Neuronal stem cell (in vitro differentiated cells): Measurements from ENCODE around the gene PLXNA4.

Experiments
- DNase-seq: peaks from one replicate; pipeline ENCODE4 v3.0.0-alpha.2; 2013; ENCODE audit warnings: low spot score
- H2AFZ ChIP-seq: one replicate; pipeline ENCODE4 v1.6.1; 2013; ENCODE audit warnings: mild to moderate bottlenecking, low read length, inconsistent platforms
- H2AK5ac ChIP-seq: 2 replicates; pipeline ENCODE4 v1.6.1; 2013; ENCODE audit warnings: low read depth, mild to moderate bottlenecking, inconsistent platforms, low read length, moderate library complexity, mixed read lengths
- H2BK120ac ChIP-seq: 2 replicates; pipeline ENCODE4 v1.6.1; 2013; ENCODE audit warnings: low read depth, mild to moderate bottlenecking, inconsistent platforms, low read length, moderate library complexity, mixed read lengths
- H2BK12ac ChIP-seq: one replicate; pipeline ENCODE4 v1.6.1; 2013; ENCODE audit warnings: low read length, inconsistent platforms
- H2BK15ac ChIP-seq: 2 replicates; pipeline ENCODE4 v1.6.1; 2013; ENCODE audit warnings: mild to moderate bottlenecking, low read length, inconsistent platforms, mixed read lengths
- H2BK5ac ChIP-seq: one replicate; pipeline ENCODE4 v1.6.1; 2013; ENCODE audit warnings: inconsistent platforms, mild to moderate bottlenecking, low read length, moderate library complexity
- H3K14ac ChIP-seq: one replicate; pipeline ENCODE4 v1.6.1; 2013; ENCODE audit warnings: low read length, inconsistent platforms
- H3K18ac ChIP-seq: 2 replicates; pipeline ENCODE4 v1.6.1; 2013; ENCODE audit warnings: low read length, inconsistent platforms
- H3K23ac ChIP-seq: 2 replicates; pipeline ENCODE4 v1.6.1; 2013; ENCODE audit warnings: low read depth, mild to moderate bottlenecking, mixed read lengths, low read length, inconsistent platforms; ENCODE audit not compliant: poor library complexity
- H3K27ac ChIP-seq: replicated peaks from 3 replicates; pipeline ENCODE4 v1.5.1; 2013; ENCODE audit warnings: low read length, inconsistent platforms
- H3K27me3 ChIP-seq, 3 experiments: 2 replicates each; pipeline ENCODE4 v1.6.1; 2013; ENCODE audit warnings: low read length in 3 of 3, mild to moderate bottlenecking in 2 of 3, inconsistent platforms in 1 of 3, low read depth in 1 of 3, mixed read lengths in 1 of 3, moderate library complexity in 1 of 3; ENCODE audit not compliant: control insufficient read depth in 3 of 3, insufficient read depth in 3 of 3
- H3K36me3 ChIP-seq, 2 donors: replicated peaks in 1 of 2; 2 replicates each; pipeline ENCODE4 v1.6.1; 2013; ENCODE audit warnings: low read length in 2 of 2; ENCODE audit not compliant: control insufficient read depth in 2 of 2, insufficient read depth in 2 of 2
- H3K4ac ChIP-seq: 2 replicates; pipeline ENCODE4 v1.6.1; 2013; ENCODE audit warnings: inconsistent platforms, mild to moderate bottlenecking, low read length, moderate library complexity
- H3K4me1 ChIP-seq, 2 donors: 1 replicate in 1 of 2; 2 replicates in 1 of 2; pipeline ENCODE4 v1.6.1; 2013; ENCODE audit warnings: low read length in 2 of 2, low read depth in 1 of 2; ENCODE audit not compliant: control insufficient read depth in 2 of 2, insufficient read depth in 1 of 2
- H3K4me2 ChIP-seq: one replicate; pipeline ENCODE4 v1.6.1; 2013; ENCODE audit warnings: mild to moderate bottlenecking, low read length, inconsistent platforms; ENCODE audit not compliant: insufficient read depth, poor library complexity, severe bottlenecking
- H3K4me3 ChIP-seq, 2 donors: 2 replicates each; pipeline ENCODE4 v1.5.1; 2013; ENCODE audit warnings: low read length in 2 of 2, mild to moderate bottlenecking in 2 of 2, inconsistent platforms in 1 of 2, moderate library complexity in 1 of 2
- H3K79me1 ChIP-seq: one replicate; pipeline ENCODE4 v1.6.1; 2013; ENCODE audit warnings: low read depth, mild to moderate bottlenecking, inconsistent platforms, low read length, moderate library complexity
- H3K9ac ChIP-seq: one replicate; pipeline ENCODE4 v1.6.1; 2013; ENCODE audit warnings: mild to moderate bottlenecking, low read depth, low read length, inconsistent platforms; ENCODE audit not compliant: poor library complexity
- H3K9me3 ChIP-seq, 2 donors: replicated peaks in 1 of 2; 2 replicates each; pipeline versions ENCODE3 to v1.6.1; 2013; ENCODE audit warnings: low read length in 2 of 2, mild to moderate bottlenecking in 2 of 2, inconsistent platforms in 1 of 2, low read depth in 1 of 2, mixed read lengths in 1 of 2, moderate library complexity in 1 of 2; ENCODE audit not compliant: control insufficient read depth in 2 of 2, insufficient read depth in 1 of 2
- H4K8ac ChIP-seq: one replicate; pipeline ENCODE4 v1.6.1; 2013; ENCODE audit warnings: low read depth, mild to moderate bottlenecking, inconsistent platforms, low read length, moderate library complexity
- H4K91ac ChIP-seq: one replicate; pipeline ENCODE4 v1.6.1; 2013; ENCODE audit warnings: low read length, low read depth, mild to moderate bottlenecking, inconsistent platforms; ENCODE audit not compliant: poor library complexity
- WGBS, 2 donors: extraction: QIAGEN DNeasy Blood & Tissue Kit; methylation state at CpG; one replicate each; pipeline ENCODE4 v1.1.7; 2013; ENCODE audit warnings: missing lambda C conversion rate in 2 of 2, mixed read lengths in 1 of 2; ENCODE audit not compliant: insufficient read length in 2 of 2, insufficient replicate concordance in 1 of 2; ENCODE audit errors: extremely low coverage in 2 of 2; 5-methylcytosine and 5-hydroxymethylcytosine counted together

PLXNA4 gene

GRCh38 chr7:132438926-132439325, 137.3 kb downstream of the PLXNA4 start:
- Histone ChIP-seq H2AK5ac (no peak overlapping the region), H3K27me3 (no peaks in the 10 kb centered on the region), H3K4me3 (no peak overlapping the region), H4K91ac (no peak overlapping the region), H3K14ac (no peak overlapping the region), H2BK120ac (no peak overlapping the region), H3K9ac (no peak overlapping the region), H3K23ac (no peak overlapping the region), H2BK12ac (no peak overlapping the region), H3K79me1 (no peaks in the 10 kb centered on the region), H2AFZ (no peak overlapping the region), H2BK15ac (no peak overlapping the region), H3K9me3 (no peaks in the 10 kb centered on the region), H2BK5ac (no peak overlapping the region), H3K4me1 (peaks cover 0 to 9% of the 10 kb centered on the region in 2 donors), H3K4me2 (no peak overlapping the region), H4K8ac (no peak overlapping the region), H3K18ac (no peak overlapping the region), H3K4ac (no peak overlapping the region), H3K36me3 (no peaks in the 10 kb centered on the region), H3K27ac (no peak overlapping the region)
- no peak for DNase-seq
- no CpG with 5 or more reads among the region's 8 CpGs for WGBS, 2 donors

GRCh38 chr7:132437730-132438129, 138.5 kb downstream of the PLXNA4 start:
- no peak overlapping the region for H3K9ac ChIP-seq
- H3K23ac ChIP-seq = no peak overlapping the region
- no CpG with 5 or more reads among the region's 5 CpGs for WGBS, 2 donors
- no peak overlapping the region for H2AFZ ChIP-seq
- H3K18ac ChIP-seq = peak overlapping the region; percentile 34
- no peak overlapping the region for H2BK15ac ChIP-seq
- no peak overlapping the region for H4K91ac ChIP-seq
- no peak overlapping the region for H4K8ac ChIP-seq
- H3K4ac ChIP-seq = no peak overlapping the region
- no peak overlapping the region for H2AK5ac ChIP-seq
- H3K79me1 ChIP-seq = no peaks in the 10 kb centered on the region
- no peak overlapping the region for H2BK12ac ChIP-seq
- no peaks in the 10 kb centered on the region for H3K27me3 ChIP-seq
- no peak overlapping the region for H3K14ac ChIP-seq
- no peak overlapping the region for H3K4me3 ChIP-seq
- no peaks in the 10 kb centered on the region for H3K36me3 ChIP-seq
- no peak overlapping the region for H3K4me2 ChIP-seq
- H3K4me1 ChIP-seq = peaks cover 0 to 9% of the 10 kb centered on the region in 2 donors
- H2BK120ac ChIP-seq = no peak overlapping the region
- H3K9me3 ChIP-seq = no peaks in the 10 kb centered on the region
- no peak overlapping the region for H2BK5ac ChIP-seq
- DNase-seq = no peak
- no peak overlapping the region for H3K27ac ChIP-seq

GRCh38 chr7:132436121-132436520, 140.1 kb downstream of the PLXNA4 start:
- Histone ChIP-seq H3K4me1 (peaks cover 0 to 10% of the 10 kb centered on the region in 2 donors), H2AK5ac (no peak overlapping the region), H3K79me1 (no peaks in the 10 kb centered on the region), H3K9ac (no peak overlapping the region), H4K91ac (no peak overlapping the region), H3K4me2 (no peak overlapping the region), H3K23ac (no peak overlapping the region), H4K8ac (no peak overlapping the region), H3K4me3 (no peak overlapping the region), H2AFZ (no peak overlapping the region), H3K14ac (no peak overlapping the region), H2BK120ac (no peak overlapping the region), H3K4ac (no peak overlapping the region), H3K27ac (no peak overlapping the region), H3K36me3 (no peaks in the 10 kb centered on the region), H3K18ac (no peak overlapping the region), H3K9me3 (no peaks in the 10 kb centered on the region), H3K27me3 (no peaks in the 10 kb centered on the region), H2BK5ac (no peak overlapping the region), H2BK12ac (no peak overlapping the region), H2BK15ac (no peak overlapping the region)
- no peak for DNase-seq
- WGBS, 2 donors = no CpG with 5 or more reads among the region's 8 CpGs

GRCh38 chr7:132435016-132435990, 141.0 kb downstream of the PLXNA4 start:
- Histone ChIP-seq H2BK15ac (peak overlapping the region; percentile 61), H2AK5ac (peak overlapping the region; percentile 54), H3K23ac (no peak overlapping the region), H2BK12ac (no peak overlapping the region), H2AFZ (no peak overlapping the region), H3K4ac (no peak overlapping the region), H3K14ac (no peak overlapping the region), H2BK5ac (no peak overlapping the region), H3K18ac (peak overlapping the region; percentile 25), H2BK120ac (no peak overlapping the region), H3K9ac (no peak overlapping the region), H3K4me2 (no peak overlapping the region), H3K79me1 (no peaks in the 10 kb centered on the region), H3K4me1 (peaks cover 0 to 10% of the 10 kb centered on the region in 2 donors), H4K91ac (no peak overlapping the region), H3K9me3 (no peaks in the 10 kb centered on the region), H3K36me3 (no peaks in the 10 kb centered on the region), H3K27ac (no peak overlapping the region), H4K8ac (no peak overlapping the region), H3K4me3 (no peak overlapping the region), H3K27me3 (no peaks in the 10 kb centered on the region)
- no CpG with 5 or more reads among the region's 18 CpGs for WGBS, 2 donors
- no peak for DNase-seq
